TTC549 (cell line): Measurements from ENCODE around the gene PLEKHJ1.

Experiments
- FAIRE-seq: peaks from 2 replicates; lab custom pipeline; 2012; peaks lifted over from hg19 to GRCh38; lab: Jason Lieb, UNC

The PLEKHJ1 gene

DNA sequence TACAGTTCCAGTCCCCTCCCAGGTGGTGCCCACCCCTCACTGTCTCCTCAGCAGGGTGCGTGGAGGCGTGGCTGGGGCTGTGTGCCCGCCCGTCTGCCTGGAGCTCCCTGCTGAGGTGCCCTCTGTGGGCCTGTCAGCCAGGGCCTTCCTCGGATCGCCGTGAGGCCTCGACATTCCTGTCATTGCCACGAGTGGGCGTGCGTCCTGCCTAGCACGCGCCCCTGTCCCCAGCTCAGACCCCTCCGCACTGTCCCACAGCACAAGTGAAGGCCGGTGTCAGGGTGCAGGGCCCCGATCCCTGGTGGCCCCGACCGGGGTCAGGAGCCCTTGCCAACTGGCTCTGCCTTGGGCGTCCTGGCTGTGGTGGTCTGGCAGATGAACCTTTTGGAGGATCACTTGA is 40.2 kb downstream of the PLEKHJ1 start:
- no peak for FAIRE-seq

DNA sequence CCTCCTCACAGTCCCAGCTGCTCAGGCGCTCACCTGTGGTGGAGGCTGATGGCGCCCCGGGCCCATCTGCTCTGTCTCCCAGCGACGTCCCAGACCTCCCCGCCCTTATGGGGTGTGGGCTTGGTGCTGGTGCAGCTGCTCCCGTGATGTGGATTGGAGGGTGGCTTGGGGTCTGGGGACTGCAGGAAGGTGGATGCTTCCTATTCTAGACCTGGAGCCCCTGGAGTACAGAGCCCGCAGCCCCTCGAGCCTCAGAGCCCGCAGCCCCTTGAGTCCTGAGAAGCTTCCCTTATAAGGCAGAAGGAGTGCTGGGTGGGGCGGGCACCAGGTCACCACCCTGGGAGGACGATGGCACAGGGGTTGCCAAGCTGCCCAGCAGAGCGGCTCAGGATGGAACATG is 40.8 kb downstream of the PLEKHJ1 start:
- FAIRE-seq: no peak

DNA sequence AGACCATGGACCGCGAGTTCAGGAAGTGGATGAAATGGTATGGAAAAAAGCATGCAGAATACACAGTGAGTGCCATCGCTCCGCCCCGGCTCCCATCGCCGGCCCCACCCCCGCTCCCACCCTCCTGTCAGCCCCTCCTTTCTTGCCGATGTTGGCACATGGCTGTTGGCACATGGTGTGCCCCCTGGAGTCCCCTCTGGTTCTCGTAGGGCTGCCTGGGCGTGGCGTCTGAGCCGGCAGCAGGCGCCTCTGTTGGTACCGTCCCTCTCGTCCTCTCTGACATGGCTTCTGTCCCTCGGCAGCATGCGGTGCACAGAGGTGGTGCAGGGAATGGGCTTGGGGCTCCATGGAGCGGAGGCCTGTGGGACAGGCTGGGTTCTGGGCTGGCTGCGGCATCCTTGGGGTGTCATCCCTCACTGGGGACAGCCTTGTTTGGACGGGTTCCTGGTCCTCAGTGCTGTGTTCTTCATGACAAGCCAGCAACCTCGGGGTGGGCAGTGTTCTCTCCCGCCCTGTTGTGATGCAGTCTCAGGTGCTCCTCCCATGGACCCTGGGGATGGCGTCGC is 41.5 kb downstream of the PLEKHJ1 start:
- no peak for FAIRE-seq

DNA sequence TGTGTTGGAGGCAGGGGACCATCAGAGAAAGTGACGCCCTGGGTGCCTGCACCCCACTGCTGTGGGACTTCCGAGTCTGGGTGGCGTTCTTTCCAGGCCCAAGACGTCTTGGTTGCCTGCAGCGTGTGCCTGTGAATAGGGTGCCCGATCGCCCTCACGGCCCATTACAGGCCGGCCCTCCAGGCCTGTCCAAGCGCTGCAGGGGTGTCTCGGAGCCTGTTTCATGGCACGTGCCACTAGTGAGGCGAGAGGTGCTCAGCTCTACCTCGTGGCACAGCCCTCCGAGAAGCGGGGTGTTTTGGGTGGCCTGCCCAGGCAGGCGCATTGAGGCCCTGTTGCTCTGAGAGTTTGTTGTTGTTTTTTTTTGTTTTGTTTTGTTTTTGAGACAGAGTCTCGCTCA is 42.3 kb downstream of the PLEKHJ1 start:
- FAIRE-seq: no peak

DNA sequence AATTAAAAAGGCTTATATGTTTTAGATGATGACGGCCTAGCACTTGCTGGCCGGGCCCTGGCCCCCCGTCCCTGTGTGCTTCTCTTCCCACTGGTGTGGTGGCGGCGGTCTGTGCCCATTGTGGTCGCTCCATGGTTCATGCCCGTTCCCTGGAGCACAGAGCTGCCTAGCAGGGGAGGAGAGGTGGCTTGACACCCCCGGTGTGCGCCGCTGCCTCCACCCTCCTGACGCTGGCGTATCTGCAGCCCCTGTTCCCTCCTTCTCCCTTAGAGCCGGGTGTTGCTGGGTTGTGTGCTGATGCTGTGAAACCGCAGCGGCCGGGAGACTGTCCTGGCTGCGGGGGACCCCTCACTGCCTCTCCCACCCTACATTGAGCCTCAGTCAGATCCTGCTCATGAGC is 43.3 kb downstream of the PLEKHJ1 start:
- FAIRE-seq: no peak

DNA sequence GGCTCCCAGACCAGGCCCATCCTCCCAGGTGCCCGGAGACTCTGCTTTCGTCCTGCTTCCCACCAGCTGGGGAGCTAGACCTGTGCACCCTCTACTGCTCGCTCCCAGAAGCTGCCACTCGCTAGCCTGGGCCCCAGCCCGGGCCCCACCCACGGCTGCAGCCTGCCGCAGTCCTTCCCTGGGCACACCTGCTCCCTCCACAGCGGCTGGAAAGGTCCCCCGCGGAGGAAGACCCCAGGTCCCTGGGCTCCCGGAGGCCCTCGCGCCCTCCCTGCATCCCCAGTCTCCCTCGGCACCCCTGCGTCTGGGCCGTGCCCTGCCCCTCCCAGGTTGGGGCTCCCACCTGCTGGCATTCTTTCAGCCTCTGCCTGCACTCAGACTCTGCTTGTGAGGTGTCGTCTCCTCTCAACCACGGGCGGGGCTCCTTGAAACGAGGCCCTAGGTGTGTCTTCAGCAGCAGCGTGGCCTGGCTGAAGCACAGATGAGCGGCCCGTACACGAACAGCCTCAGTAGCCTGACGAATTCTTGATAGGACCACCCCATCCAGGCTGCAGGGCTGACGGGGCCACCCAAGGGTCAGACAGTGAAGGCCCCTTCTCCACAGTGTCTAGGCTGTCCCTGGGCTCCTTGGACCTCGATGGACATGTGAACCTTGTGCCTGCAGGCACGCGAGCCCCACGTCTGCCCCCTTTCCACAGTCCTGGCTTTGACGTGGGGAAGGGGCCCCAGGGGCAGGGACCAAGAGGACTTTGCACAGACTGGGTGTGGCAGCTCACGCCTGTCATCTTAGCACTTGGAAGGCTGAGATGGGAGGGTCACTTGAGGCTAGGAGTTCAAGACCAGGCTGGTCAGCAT is 44.4 kb downstream of the PLEKHJ1 start:
- no peak for FAIRE-seq

DNA sequence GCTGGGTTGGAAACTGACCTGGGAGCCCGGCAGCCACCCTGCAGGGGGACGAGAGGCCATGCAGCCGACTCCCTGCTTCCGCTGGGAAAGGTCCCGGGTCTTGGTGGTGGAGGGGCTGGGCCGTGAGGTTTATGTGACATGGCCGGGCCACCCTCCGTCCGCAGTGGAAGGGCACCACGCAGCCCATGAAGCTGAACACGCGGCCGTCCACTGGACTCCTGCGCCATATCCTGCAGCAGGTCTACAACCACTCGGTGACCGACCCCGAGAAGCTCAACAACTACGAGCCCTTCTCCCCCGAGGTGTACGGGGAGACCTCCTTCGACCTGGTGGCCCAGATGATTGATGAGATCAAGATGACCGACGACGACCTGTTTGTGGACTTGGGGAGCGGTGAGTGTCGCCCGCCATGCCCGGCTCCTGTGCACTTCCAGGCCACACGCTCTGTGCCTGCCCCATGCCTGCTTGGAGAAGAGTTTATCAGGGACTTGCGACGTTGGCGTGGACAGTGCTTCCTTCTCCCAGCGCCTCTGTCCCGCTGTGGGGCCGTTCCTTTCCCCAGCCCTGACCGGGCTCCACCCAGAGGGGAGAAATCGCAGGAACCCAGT is 45.2 kb downstream of the PLEKHJ1 start:
- FAIRE-seq: no peak

DNA sequence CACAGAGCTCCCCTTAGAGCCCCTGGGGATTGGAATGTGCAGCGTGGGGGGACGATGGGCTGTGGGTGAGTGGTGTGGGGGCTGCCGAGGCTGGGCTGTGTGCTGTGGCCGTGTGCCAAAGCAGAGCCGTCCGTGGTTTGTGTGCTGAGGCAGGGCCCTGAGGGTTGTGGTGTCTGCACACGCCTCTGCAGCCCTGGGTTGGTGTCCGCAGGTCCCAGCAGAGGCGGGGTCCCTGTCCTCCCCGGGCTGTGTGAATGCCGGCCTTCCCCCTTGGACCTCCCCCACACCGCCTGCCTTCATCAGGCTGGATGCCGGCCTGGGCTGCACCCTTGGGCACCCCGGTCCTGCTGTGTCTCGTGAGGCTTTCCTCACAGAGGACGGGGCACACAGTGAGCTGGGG is 46.2 kb downstream of the PLEKHJ1 start:
- no peak for FAIRE-seq

DNA sequence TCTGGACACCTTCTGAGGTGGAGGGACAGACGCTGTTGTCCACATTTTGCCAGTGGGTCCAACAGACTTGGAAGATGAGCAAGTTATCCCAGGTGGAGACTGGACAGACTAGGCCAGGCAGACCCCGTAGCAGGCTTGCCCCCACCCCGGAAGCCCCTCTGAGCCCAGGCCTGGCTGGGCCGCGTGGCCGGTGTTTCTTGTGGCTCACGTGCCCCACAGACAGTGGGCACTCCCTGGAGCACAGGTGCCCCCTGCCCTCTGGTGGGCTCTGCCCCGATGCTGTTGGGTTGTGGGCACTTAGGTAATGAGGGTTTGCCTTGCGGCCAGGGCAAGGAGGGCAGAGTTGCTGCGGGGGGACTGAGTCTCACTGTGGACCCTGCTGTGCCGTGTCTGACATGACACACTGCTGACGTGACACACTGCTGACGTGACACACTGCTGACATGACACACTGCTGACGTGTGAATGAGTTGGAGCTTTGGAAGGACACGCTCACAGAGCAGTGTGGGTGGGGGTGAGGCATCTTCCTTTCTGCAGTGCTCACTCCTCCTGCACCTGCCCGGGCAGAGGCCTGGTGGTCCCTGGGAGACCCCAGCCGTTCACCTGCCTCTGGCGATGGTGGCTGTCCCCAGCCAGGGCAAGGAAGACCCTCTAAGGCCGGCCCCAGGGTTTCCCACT is 47.3 kb downstream of the PLEKHJ1 start:
- no peak for FAIRE-seq

DNA sequence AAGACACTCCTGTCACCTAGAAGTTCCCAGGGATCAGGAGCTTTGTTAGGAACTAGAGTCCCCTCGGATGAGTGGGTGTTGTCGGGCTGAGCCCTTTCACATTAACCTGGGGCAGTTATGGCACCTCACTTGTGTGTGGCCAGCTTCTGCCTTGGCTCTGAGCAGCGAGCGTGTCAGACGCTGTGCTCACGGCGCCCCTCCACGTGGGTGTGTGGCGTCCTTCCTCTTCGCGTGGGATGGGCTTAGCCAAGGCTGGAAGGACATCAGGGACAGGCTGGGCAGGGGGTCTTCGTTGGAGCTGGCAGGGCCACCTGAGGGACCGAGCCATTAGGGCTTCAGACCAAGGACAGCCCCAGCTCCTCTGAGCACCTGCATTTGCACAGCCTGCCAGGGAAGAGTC is 49.0 kb downstream of the PLEKHJ1 start:
- no peak for FAIRE-seq

DNA sequence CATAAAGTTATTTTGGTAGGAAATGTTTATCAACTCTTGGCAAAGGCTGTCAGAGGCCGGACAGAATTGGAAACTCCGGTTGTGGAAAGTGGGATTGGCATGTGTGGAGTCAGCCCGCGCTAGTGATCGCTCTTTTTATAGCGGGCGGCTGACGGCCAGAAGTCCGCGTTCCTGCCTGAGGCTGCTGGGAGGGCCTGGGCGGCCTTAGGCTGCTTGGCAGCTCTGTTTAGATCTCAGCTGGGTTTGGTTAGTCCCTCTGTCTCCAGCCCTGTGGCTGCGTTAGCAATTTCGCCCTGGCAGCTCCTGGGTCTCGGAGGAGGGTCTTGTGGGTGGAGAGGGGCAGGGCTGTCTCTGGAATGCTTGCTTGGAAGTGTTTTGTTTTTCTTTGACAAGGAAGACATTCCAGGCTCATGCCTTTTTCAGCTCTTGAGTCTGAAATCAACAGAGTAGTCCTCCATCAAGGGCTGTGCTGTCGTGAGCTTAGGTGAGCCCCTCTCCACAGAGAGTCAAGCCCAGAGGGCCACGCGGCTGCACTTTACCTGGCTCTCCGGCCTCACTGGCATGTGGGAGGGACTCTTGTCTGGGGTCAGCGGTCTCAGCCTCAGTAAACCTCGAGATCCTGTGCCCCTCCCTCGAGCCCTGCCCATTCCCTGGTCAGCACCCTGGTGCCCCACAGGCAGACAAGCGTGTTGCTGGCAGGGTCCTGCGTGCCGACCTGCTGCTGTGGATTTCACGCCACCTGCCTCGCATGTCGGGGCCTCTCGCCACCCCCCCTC is 49.9 kb downstream of the PLEKHJ1 start:
- FAIRE-seq: no peak

DNA sequence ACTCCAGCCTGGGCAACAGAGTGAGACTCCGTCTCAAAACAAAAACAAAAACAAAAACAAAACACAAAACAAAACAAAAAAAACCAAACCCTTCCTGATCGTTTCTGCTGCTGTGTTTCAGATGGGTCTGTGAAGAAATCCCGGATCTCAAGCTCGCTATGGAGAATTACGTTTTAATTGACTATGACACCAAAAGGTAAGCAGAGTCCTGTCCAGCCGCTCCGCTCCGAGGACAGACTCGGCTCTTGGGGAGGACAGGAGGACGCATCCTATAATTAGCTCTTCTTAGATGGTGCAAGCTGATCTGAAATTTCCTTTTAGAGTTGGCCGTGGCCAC is 50.4 kb downstream of the PLEKHJ1 start:
- no peak for FAIRE-seq

DNA sequence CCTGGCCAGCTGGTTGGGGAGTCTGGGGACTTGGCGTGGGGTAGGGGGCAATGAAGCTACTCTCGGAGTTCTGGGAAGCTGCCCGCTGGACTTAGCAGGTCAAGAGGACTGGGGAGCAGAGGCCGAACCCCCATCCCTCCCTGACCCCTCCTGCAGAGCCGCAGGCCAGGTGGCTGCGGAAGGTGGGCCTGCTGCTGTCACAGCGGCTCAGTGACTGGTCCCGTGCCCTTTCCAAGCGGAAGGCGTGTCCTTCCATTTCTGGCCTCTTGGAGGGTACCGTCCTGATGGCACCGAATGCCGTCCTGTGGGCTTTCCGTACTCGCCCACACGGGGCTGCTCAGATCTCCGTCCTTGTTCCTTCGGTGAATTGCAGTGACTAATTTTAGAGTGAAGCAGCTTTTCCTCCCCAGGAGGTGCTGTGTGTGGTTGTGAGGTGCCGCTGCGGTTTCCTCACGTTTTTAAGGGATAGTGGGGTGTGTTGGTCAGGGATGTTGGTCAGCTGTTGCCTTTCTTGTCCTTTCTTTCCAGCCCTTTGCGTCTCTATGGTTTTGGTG is 51.6 kb downstream of the PLEKHJ1 start:
- FAIRE-seq: no peak
